ENCODE measurements around the gene RNF207.

DNA sequence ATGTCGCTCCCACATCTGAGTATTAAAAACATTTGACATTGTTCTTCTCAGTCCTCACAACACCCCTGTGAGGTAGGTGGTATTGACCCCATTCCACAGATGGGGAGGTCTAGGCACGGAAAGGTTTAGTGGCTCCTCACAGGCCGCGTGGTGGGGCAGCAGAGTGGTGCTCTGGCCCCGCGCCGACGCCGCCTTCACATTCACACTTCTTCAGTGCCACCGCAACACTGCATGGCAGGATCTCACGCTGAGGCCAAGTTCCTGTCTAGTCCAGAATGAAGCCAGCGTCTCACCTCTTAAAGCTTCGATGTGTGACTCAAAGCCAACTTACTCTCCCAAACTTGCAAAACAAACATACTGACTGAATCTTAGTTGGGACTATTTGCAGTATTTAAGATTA, 17.7 kb downstream of the RNF207 start:
- TF ChIP-seq, protein P1, sequence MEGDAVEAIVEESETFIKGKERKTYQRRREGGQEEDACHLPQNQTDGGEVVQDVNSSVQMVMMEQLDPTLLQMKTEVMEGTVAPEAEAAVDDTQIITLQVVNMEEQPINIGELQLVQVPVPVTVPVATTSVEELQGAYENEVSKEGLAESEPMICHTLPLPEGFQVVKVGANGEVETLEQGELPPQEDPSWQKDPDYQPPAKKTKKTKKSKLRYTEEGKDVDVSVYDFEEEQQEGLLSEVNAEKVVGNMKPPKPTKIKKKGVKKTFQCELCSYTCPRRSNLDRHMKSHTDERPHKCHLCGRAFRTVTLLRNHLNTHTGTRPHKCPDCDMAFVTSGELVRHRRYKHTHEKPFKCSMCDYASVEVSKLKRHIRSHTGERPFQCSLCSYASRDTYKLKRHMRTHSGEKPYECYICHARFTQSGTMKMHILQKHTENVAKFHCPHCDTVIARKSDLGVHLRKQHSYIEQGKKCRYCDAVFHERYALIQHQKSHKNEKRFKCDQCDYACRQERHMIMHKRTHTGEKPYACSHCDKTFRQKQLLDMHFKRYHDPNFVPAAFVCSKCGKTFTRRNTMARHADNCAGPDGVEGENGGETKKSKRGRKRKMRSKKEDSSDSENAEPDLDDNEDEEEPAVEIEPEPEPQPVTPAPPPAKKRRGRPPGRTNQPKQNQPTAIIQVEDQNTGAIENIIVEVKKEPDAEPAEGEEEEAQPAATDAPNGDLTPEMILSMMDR (IDR thresholded peaks at IDR 0.05), result no peak
- TF ChIP-seq POLR2AphosphoS5 (IDR thresholded peaks at IDR 0.05), result no peak
